Breast epithelium (tissue), 3 donors: ENCODE measurements around the gene GPC5.

ENCODE experiments used
- POLR2A ChIP-seq: fragments of 450-650 bp; IDR thresholded peaks from one replicate; pipeline ENCODE4 v1.6.1; 2016; ENCODE audit warnings: antibody characterized with exemption, mild to moderate bottlenecking, moderate library complexity
- POLR2AphosphoS5 ChIP-seq, 3 donors: sonication (generic); formaldehyde crosslinking; IDR thresholded peaks; one replicate each; pipeline ENCODE4 v1.6.1; 2017; ENCODE audit warnings: antibody characterized with exemption in 3 of 3
- TF ChIP-seq, protein P1 (sequence below), 3 donors: fragments of 450-650 bp; IDR thresholded peaks; one replicate each; pipeline ENCODE4 v1.5.1; 2016 to 2017; ENCODE audit warnings: antibody characterized with exemption in 3 of 3, mild to moderate bottlenecking in 3 of 3, moderate library complexity in 3 of 3

DNA sequence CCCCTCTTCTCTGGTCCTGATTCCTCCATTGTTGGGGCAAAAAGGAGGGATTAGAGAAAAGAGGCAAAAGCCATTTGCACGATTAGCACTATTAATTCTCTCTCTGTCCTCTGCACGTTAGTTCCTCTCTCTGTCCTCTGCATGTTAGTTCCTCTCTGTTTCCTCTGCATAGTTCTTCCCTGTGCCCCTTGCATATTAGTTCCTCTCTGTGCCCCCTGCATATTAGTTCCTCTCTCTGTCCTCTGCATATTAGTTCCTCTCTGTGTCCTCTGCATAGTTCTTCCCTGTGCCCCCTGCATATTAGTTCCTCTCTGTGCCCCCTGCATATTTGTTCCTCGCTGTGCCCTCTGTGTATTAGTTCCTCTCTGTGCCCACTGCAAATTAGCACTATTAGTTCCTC lies 981.0 kb downstream of the GPC5 start:
- TF ChIP-seq, protein P1, sequence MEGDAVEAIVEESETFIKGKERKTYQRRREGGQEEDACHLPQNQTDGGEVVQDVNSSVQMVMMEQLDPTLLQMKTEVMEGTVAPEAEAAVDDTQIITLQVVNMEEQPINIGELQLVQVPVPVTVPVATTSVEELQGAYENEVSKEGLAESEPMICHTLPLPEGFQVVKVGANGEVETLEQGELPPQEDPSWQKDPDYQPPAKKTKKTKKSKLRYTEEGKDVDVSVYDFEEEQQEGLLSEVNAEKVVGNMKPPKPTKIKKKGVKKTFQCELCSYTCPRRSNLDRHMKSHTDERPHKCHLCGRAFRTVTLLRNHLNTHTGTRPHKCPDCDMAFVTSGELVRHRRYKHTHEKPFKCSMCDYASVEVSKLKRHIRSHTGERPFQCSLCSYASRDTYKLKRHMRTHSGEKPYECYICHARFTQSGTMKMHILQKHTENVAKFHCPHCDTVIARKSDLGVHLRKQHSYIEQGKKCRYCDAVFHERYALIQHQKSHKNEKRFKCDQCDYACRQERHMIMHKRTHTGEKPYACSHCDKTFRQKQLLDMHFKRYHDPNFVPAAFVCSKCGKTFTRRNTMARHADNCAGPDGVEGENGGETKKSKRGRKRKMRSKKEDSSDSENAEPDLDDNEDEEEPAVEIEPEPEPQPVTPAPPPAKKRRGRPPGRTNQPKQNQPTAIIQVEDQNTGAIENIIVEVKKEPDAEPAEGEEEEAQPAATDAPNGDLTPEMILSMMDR (IDR thresholded peaks at IDR 0.05), result no peak
- no peak for TF ChIP-seq POLR2A
- TF ChIP-seq POLR2AphosphoS5 (IDR thresholded peaks at IDR 0.05), result no peak
